Eye (tissue), 1 donor: ENCODE results near the gene RABGAP1L.
"Not testable (repeated sequence)": the region's sequence is repeated elsewhere in the genome, so short reads cannot be mapped to it uniquely, and the experiment has no call there.

ENCODE experiments used
- DNase-seq: peaks from one replicate; pipeline ENCODE4 v3.0.0-alpha.2; 2015

Gene RABGAP1L

DNA sequence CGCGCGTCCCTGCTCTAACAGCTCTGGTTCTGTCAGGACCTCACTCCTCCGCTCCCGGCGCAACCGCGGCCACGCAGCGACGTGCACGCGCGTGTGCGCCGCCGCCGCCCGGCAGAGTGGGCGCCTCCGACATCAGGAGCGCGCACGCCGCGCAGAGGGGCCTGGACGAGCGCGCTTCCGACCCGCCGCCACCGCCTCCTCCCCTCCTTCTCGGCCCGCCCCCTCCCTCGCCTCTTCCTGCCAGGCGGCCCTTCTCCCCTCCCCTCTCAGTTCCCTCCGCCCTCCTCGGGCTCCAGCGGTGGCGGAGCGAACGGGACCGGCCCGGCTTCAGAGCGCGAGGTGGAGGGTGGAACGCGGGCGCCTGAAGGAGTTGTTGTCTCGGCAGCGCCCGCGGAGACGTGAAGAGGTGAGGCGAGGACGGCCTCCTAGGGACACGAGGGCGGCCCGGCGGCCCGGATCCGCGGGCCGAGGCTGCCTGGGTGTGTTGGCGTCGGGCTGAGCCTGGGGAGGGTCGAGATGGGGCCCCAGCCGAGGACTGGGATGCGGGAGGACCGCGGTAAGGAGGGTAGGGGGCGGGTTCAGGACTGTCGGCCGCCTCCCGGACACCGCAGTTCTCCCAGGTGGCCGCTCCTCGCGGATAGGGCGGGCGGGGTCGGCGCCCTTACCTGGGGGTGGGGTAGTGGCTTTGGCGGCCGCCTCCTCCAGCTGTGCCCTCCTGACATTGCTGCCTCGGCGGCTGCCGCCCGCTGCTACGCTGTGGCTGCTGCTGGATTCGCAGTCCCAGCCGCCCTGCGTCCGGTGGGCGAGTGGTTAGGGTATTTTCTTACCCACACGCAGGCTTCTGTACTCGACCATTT lies at the start of gene RABGAP1L:
TSS of gene RABGAP1L (plus strand) at position 269 of the 857 bp plus-strand sequence.
- peak; percentile 98 for DNase-seq

DNA sequence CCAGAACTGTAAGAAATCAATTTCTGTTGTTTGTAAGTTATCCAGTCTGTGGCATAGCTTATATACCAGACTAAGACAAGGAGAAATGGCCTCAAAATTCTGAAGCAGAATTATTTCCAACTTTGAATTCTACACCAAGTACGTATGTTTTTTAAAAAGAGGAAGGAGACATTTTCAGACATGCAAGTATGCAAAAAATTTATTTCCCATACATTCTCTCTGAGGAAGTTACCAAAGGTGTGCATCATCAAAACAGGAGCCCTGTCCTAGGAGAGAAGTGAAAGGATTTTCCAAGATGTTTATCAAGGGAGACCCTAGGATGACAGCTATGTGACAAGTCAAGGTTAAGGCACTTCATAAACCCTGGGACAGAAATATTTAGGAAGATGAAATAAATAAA lies 49.3 kb upstream of the RABGAP1L start:
- DNase-seq = no peak

DNA sequence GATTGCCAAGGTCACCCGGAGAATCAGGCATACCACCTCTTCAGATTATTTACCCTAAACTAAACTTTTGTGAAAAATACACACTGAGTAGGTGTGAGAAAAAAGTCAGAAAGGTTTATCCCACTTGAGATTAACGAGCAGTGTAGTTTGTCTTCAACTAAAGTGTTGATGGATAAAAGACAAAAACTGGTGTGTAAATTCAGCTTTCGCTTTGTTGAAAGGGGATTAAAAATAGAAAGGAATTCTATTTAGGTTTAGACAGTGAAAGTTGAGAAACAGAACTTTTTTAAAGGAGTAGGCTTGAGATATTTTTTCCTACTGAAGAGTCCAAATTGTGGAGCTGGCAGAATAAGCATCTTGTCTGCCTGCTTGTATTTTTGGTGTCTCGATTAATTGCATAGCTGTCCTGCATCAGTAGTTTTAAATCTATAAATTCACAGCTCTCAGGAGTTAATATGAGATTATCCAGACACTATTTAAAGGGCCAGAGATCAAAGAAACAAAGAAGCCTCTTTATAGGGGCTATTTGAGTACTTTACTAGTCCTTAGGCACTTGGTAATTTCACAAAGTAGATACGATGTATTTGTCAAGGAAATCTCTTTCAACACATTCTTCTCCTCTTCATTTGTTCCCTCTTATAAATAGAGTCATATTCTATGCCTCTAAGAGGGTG lies 46.7 kb upstream of the RABGAP1L start:
- no peak for DNase-seq

DNA sequence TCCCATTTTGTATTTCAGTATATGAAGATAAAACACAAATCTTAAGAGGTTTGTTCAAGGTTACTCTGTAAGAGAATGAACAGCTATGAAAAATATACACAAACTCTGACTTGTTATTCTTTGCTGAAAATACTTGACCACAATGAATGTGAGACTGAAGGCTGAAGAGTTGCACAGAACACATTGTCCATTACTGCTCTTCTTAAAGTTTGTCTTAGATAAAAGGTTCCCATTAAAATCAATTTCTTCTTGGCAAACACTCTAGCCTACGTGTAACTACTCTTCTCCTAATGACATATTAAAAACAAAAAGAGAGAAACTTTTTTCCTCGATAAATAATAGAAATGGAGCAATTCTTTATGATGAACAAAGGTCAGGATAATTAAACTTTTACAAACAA lies 45.2 kb upstream of the RABGAP1L start:
- DNase-seq = no peak

DNA sequence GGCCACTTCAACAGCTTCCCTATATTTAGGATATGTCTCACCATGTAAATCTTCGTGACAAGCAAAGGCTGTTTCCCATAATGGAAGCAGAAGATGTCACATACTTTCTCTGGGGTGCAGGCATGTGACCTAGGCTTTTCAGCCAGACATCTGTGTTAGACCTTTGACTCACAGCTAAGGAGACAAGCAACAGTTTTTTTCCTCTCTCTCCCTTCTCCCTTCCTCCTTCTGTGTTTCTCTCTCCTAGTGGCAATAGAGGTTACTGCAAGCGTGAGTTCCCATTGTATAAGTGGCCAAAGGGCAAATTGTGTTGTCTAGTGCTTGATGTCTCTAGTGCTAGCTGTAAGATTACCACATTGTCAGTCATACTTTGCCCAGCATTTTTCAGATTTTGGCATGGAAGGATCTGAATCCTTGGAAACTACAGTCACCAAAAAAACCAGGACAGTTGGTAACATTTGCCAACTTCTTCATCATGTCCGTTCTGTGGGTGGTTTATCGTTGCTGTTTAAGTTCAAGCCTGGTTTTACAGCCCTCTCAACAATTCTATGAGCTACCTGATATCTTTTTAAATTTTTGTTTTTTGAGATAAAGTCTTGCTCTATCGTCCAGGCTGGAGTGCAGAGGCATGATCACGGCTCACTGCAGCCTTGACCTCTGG lies 44.4 kb upstream of the RABGAP1L start:
- peak; percentile 41 for DNase-seq

DNA sequence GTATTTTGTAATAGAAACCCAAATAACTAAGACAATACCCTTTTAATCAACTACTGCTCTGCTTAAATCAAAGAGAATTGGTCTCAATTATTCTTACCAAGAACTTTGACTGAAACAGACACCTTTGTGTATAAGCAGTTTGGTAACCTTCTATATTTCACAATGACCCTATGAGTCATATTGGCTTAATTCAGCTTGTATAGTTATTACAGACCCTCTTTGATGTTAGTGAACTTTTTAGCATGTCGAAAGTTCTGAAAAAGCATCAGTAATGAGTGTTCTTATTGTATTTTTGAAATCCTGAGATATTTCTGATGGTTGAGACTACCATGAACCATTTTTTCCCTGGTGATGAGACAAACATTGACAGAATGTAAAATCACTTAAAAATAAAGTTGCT lies 43.3 kb upstream of the RABGAP1L start:
- no peak for DNase-seq

DNA sequence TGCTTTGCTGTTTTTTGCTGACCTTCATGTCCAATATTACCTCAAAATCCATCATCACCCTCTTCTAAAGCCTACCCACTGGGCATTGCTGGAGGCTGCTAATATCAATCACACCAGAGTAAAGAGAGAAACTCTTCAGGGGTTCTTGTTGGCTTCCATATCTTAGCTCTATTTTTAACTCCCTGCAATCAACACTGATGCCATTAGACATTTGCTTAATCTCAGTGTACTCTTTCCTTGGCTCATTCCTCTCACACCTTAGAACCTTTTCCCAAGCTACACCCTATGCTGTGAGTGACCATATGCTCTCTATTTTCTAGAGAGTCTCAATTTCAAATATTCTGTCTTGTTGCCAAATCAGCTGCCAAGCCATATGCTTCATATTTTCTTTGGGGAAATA lies 40.6 kb upstream of the RABGAP1L start:
- DNase-seq = peak; percentile 40

DNA sequence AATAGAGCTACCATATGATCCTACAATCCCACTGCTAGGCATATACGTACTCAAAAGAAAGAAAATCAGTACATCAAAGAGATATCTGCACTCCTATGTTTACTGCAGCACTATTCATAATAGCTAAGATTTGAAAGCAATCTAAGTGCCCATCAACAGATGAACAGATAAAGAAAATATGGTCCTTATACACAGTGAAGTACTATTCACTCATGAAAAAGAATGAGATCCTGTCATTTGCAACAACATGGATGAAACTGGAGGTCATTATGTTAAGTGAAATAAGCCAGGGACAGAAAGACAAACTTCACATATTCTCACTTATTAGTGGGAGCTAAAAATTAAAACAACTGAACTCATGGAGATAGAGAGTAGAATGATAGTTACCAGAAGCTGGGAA lies 37.0 kb upstream of the RABGAP1L start:
- not testable (repeated sequence) for DNase-seq

DNA sequence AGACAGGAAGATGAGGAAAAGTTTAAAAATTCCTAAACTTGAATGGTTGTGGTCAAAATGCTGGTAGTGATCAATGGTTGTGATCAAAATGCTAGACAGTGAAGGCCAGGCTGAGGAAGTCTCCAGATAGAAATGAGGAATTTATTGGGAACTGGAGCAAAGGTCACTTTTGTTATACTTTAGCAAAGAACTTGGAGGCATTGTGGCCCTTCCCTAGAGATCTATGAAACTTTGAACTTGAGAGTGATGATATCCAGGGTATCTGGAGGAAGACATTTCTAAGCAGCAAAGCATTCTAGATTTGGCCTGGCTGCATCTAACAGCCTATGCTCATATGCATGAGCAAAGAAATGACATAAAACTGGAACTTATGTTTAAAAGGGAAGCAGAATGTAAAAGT lies 35.5 kb upstream of the RABGAP1L start:
- DNase-seq = no peak

DNA sequence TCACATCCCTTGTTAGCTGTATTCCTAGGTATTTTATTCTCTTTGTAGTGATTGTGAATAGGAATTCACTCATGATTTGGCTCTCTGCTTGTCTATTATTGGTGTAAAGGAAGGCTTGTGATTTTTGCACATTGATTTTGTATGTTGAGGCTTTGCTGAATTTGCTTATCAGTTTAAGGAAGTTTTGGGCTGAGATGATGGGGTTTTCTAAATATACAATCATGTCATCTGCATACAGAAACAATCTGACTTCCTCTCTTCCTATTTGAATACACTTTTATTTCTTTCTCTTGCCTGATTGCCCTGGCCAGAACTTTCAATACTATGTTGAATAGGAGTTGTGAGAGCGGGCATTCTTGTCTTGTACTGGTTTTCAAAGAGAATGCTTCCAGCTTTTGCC lies 32.1 kb upstream of the RABGAP1L start:
- DNase-seq = not testable (repeated sequence)

DNA sequence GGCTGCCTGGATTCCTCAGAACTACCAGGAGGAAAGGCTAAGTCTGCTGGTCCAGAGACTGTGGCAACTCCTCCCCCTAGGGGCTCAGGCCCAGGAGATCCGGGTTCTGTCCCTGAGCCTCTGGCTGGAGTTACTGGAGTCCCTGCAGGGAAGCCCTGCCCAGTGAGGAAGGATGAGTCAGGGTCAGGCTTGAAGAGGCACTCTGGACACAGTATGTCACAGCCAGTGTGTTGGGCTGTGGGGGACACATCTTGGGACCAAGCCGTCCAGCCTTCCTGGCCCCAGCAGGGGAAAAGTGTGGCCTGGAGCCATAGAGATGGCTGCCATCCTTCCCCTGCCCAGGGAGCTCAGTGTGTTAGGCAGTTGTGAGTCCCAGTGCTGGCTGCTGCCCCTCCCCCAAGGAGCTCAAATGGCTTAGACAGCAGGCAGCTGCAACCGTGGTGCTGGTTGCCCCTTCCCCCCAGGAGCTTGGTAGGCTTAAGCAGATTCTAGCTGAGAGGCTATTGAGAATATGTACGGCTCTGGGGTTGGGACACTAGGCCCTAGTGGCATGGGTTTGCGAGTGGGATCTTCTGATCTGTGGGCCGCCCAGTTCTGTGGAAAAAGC lies 28.2 kb upstream of the RABGAP1L start:
- DNase-seq = no peak

DNA sequence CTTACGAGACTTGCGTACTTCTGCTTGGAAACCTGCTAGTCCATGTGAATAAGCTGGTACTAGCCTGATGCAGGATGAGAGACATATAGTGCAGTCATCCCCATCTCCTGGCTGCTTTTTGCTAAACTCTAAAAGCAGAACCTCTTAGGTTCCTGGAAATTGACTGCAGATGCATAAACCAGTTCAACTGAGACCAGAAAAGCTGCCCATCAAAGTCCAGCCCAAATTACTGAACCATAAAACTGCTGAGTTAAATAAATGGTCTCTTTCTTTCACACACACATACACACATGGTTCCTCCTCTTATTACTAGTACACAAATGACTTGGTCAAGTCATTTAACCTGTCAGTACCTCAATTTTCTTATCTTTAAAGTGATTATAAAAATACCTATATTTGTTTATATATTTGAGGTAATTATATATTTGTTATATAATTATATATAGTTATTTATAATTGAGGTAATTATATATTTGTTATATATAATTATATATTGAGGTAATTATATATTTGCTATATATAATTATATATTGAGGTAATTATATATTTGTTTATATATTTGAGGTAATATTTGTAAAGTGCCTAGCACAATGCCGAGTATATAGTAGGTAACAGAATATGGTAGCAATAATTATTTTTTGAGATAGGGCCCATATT lies 25.2 kb upstream of the RABGAP1L start:
- no peak for DNase-seq

DNA sequence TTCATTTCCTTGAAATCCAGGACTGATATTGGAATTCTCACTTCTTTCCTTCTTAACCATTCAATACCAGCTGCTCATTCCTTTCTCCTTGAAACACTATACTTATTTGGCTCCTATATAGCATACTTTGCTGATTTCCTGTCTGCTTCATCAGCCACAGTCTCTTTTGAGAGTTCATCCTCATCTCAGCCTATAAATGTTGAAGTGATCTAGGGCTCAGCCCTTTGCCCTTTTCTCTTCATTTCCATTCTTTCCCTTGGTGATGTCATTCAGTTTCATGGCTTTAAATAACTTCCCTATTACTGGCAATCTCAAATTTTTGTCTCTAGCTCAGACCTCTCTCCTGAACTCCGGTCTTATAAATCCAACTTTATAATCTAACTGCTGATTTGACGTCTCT lies 24.1 kb upstream of the RABGAP1L start:
- no peak for DNase-seq

DNA sequence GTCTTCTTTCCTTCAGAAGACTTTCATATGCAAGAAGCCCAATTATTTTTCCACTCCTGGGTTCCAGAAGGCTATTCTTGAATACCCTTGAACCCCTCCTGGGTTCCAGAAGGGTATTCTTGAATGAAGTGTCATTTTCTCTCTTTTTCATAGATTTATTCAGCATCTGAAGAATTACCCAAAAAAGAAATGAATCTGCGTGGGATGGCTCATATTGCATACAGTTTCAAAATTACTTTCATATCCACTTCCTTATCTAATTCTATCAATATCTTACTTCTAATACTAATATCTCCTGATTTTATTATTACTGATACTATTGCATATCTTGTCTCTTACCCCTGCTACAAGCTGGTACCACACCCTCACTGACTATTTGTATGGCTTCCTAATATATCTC lies 22.6 kb upstream of the RABGAP1L start:
- no peak for DNase-seq

DNA sequence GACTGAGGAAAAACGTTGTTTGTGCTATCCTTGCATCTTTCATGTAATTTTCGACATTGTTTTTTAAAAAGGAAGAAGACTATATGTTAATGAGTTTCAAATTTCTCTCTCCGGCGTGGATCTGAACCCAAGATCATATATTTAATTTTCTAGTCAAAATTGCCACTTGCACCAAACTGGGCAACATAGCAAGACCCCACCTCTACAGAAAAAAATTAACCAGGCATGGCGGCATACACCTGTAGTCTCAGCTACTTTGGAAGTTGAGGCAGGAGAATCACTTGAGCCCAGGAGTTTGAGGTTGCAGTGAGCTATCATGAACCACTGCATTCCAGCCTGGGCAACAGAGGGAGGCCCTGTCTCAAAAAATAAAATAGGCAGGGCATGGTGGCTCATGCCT lies 16.5 kb upstream of the RABGAP1L start:
- no peak for DNase-seq

DNA sequence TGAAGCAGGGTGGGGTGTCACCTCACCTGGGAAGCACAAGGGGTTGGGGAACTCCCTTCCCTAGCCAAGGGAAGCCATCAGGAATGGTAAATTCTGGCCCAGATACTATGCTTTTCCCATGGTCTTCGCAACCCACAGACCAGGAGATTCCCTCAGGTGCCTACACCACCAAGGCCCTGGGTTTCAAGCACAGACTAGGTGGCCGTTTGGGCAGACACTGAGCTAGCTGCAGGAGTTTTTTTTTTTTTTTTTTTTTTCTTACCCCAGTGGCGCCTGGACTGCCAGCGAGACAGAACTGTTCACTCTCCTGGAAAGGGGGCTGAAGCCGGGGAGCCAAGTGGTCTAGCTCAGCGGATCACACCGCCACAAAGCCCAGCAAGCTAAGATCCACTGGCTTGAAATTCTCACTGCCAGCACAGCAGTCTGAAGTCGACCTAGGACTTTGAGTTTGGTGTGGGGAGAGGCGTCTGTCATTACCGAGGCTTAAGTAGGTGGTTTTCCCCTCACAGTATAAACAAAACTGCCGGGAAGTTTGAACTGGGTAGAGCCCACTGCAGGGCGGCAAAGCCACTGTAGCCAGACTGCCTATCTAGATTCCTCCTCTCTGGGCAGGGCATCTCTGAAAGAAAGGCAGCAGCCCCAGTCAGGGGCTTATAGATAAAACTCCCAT lies 15.5 kb upstream of the RABGAP1L start:
- DNase-seq = not testable (repeated sequence)

DNA sequence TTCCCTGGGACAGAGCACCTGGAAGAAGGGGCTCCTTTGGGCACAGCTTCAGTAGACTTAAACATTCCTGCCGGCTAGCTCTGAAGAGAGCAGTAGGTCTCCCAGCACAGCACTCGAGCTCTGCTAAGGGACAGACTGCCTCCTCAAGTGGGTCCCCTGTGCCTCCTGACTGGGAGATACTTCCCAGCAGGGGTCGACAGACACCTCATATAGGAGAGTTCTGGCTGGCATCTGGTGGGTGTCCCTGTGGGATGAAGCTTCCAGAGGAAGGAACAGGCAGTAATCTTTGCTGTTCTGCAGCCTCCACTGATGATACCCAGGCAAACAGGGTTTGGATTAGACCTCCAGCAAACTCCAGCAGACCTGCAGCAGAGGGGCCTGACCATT lies 14.9 kb upstream of the RABGAP1L start:
- not testable (repeated sequence) for DNase-seq

DNA sequence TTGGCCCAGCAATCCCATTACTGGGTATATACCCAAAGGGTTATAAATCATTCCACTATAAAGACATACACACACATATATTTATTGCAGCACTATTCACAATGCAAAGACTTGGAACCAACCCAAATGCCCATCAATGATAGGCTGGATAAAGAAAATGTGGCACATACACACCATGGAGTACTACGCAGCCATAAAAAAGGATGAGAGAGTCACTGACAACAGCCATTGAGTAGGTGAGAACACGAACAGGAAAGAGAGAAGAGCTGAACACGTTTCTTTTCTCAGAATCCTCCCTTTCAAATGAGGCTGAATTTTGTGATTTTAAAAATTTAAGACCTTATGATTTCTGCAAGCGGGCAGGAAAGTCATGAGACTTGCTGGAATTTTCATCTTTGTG lies 10.1 kb upstream of the RABGAP1L start:
- no peak for DNase-seq

DNA sequence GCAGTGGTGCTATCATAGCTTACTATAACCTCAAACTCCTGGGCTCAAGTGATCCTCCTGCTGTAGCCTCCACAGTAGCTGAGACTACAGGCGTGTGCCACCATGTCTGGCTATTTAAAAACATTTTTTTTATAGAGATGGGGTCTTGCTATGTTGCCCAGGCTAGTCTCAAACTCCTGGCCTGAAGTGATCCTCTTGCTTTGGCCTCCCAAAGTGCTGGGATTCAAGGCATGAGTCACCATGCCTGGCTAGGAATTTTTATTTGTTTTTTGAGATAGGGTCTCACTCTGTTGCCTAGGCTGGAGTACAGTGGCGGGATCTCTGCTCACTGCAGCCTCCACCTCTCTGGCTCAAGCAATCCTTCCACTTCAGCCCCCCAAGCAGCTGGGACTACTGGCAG lies 8.8 kb upstream of the RABGAP1L start:
- no peak for DNase-seq

DNA sequence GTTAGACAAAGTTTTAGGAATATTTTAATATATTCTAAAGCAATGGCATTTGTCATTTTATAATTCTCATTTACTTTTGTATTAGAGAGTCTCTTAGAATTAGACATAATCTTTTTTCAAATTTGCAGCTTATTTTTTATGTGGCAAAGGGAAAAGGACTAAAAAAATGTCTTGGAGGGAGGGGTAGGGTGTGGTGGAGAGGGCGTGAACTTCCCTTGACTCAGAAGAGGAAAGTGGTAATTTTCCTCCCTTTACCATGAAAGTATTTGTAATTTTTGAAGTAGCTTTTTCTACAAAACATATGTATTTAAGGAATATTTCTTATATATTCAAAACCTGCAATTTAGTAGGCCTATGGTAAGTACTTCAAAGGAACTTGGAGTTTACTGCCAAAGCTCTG lies 6.9 kb upstream of the RABGAP1L start:
- DNase-seq = no peak

DNA sequence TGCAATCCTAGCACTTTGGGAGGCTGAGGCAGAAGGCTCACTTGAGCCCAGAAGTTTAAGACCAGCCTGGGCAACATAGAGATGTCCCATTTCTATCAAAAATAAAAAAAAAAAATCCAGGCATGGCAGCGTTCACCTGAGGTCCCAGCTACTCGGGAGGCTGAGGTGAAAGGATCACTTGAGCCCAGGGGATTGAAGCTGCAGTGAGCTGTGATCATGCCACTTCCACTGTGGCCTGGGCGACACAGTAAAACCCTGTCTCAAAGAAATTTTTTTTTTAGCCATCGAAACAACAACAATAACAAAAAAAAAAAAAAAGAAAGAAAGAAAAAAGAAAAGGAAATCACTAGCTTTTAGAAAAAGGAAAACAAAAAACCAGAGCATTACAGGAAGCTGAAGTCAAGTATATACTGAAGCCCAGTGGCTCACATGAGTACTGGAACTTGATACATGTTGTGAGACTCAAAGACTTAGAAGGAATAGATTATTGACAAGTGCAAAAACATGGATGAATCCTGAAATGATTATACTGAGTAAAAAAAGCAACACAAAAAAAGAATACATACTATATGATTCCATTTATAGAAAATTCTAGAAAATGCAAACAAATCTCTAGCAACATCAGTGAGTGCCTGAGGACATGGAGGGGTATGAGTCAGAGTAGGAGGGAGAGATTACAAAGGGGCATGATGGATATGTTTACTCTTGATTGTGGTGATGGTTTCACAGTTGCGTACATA lies 6.1 kb upstream of the RABGAP1L start:
- DNase-seq = no peak

DNA sequence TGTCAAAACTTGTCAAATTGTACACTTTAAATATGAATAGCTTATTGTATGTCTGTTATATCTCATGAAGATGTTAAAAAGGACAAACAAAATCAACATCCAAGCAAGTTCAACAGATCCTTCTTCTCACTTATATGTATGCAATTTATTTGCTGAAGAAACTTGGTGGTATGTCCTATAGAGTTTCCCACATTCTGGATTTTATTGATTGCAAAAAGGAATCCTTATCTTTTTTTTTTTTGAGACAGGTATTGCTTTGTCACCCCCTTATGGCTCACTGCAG lies 5.6 kb upstream of the RABGAP1L start:
- no peak for DNase-seq
